ENCODE data around the gene IL37. TPM values are rescaled to one million over a fixed set of nuclear protein-coding genes. Genes with fewer than 3 reads are reported as not detected.
"Not testable (repeated sequence)": the region's sequence is repeated elsewhere in the genome, so short reads cannot be mapped to it uniquely, and the experiment has no call there.

IL37 gene
- total and polyA plus RNA-seq, 7 donors = 1.3 TPM; not detected in 6

GRCh38 chr2:112906276-112906675 is 4.7 kb upstream of the IL37 start:
- no peaks in the 10 kb centered on the region for H3K4me1 ChIP-seq
- H3K9me3 ChIP-seq = no peaks in the 10 kb centered on the region
- 21 to 62% methylated on average over 2 of the region's 2 CpGs for WGBS, 2 donors
- intact Hi-C loops (cut with DNase I) = no loop called here
- TF ChIP-seq EP300 (IDR thresholded peaks at IDR 0.05) (no peak), POLR2AphosphoS5 (IDR thresholded peaks at IDR 0.05) (no peak), POLR2A (IDR thresholded peaks at IDR 0.05) (no peak), CTCF (IDR thresholded peaks at IDR 0.05) (no peak)
- no peak overlapping the region for H3K27ac ChIP-seq
- no peaks in the 10 kb centered on the region for H3K36me3 ChIP-seq
- H3K4me3 ChIP-seq = no peak overlapping the region
- DNase-seq = no peak
- H3K27me3 ChIP-seq = no peaks in the 10 kb centered on the region

- intact Hi-C loops (cut with DNase I) = no loop called here
- 94 to 96% methylated on average over 12 of the region's 12 CpGs for WGBS, 2 donors
- no peak overlapping the region for H3K4me3 ChIP-seq
Measured at GRCh38 chr2:112907001-112907949, 3.7 kb upstream of the IL37 start.

GRCh38 chr2:112908559-112908958 is 2.4 kb upstream of the IL37 start:
- DNase-seq; H3K27me3 ChIP-seq; H3K4me1 ChIP-seq; H3K4me3 ChIP-seq; H3K36me3 ChIP-seq; H3K27ac ChIP-seq; intact Hi-C loops (cut with DNase I); H3K9me3 ChIP-seq: not testable (repeated sequence)
- WGBS, 2 donors = 74 to 80% methylated on average over 2 of the region's 2 CpGs

More at GRCh38 chr2:112907001-112907949, 3.7 kb upstream of the IL37 start:
- no peaks in the 10 kb centered on the region for H3K4me1 ChIP-seq
- H3K27ac ChIP-seq = no peak overlapping the region
- no peaks in the 10 kb centered on the region for H3K9me3 ChIP-seq
- no peak for DNase-seq
- no peaks in the 10 kb centered on the region for H3K36me3 ChIP-seq
- TF ChIP-seq CTCF (IDR thresholded peaks at IDR 0.05) (no peak), POLR2A (IDR thresholded peaks at IDR 0.05) (no peak), POLR2AphosphoS5 (IDR thresholded peaks at IDR 0.05) (no peak), EP300 (IDR thresholded peaks at IDR 0.05) (no peak)
- no peaks in the 10 kb centered on the region for H3K27me3 ChIP-seq

- no peak for DNase-seq
- Histone ChIP-seq H3K9me3 (no peaks in the 10 kb centered on the region), H3K36me3 (no peaks in the 10 kb centered on the region), H3K4me1 (no peaks in the 10 kb centered on the region), H3K27ac (no peak overlapping the region), H3K4me3 (no peak overlapping the region), H3K27me3 (no peaks in the 10 kb centered on the region)
- intact Hi-C loops (cut with DNase I) = no loop called here
- TF ChIP-seq CTCF (IDR thresholded peaks at IDR 0.05) = no peak
- no peak for TF ChIP-seq POLR2A (IDR thresholded peaks at IDR 0.05)
- no peak for TF ChIP-seq POLR2AphosphoS5 (IDR thresholded peaks at IDR 0.05)
- no peak for TF ChIP-seq EP300 (IDR thresholded peaks at IDR 0.05)
Measured at GRCh38 chr2:112910219-112910618, 746 bp upstream of the IL37 start.

- TF ChIP-seq POLR2A (IDR thresholded peaks at IDR 0.05) = no peak
- TF ChIP-seq EP300 (IDR thresholded peaks at IDR 0.05) = no peak
- TF ChIP-seq CTCF (IDR thresholded peaks at IDR 0.05) = no peak
- no peak for TF ChIP-seq POLR2AphosphoS5 (IDR thresholded peaks at IDR 0.05)
- Histone ChIP-seq H3K27me3 (no peaks in the 10 kb centered on the region), H3K36me3 (no peaks in the 10 kb centered on the region), H3K4me1 (no peaks in the 10 kb centered on the region), H3K4me3 (no peak overlapping the region), H3K27ac (no peak overlapping the region), H3K9me3 (no peaks in the 10 kb centered on the region)
- 79 to 90% methylated on average over 4 of the region's 4 CpGs for WGBS, 2 donors
- no peak for DNase-seq
- intact Hi-C loops (cut with DNase I) = no loop called here
Measured at GRCh38 chr2:112912403-112912802, 1.4 kb downstream of the IL37 start.
